SK-N-SH (cell line): ENCODE measurements around the gene LRIG1. TPM values are rescaled to one million over a fixed set of nuclear protein-coding genes. Genes with fewer than 3 reads are reported as not detected.
A peak's percentile ranks its signal among the peaks of the same experiment; 100 is the strongest.

Experiments used
- CTCF ChIA-PET: fragments of 300-600, 350-600 bp; formaldehyde crosslinking; extraction: SDS; loops from one replicate; lab custom pipeline; 2021; lab: Yijun Ruan, JAX
- POLR2A ChIA-PET: fragments of 350-600 bp; sonication (Branson Sonifier 250); formaldehyde crosslinking; extraction: SDS; loops from one replicate; lab custom pipeline; 2020; ENCODE audit warnings: antibody characterized with exemption, inconsistent platforms; lab: Yijun Ruan, JAX
- DNase-seq: peaks from one replicate; pipeline ENCODE4 v3.0.0; 2012
- H2AFZ ChIP-seq: fragments of 200-600 bp; sonication (generic); 2 replicates; pipeline ENCODE4 v1.8.1; 2016; ENCODE audit warnings: antibody characterized with exemption, mild to moderate bottlenecking, low read depth
- H3F3A ChIP-seq: fragments of 200-600 bp; sonication (generic); replicated peaks from 2 replicates; pipeline ENCODE3; 2016; ENCODE audit warnings: antibody characterized with exemption, mild to moderate bottlenecking; ENCODE audit not compliant: insufficient read depth
- H3K27ac ChIP-seq, 2 experiments: fragments of 200-500 bp in 1 of 2; fragments of 200-600 bp in 1 of 2; sonication (Bioruptor generic) in 1 of 2; sonication (generic), shearing (Covaris generic) in 1 of 2; 2 replicates each; pipeline versions ENCODE4 v1.5.1 to v1.6.1; 2014 to 2016; ENCODE audit warnings: low read depth in 2 of 2, inconsistent platforms in 1 of 2, low read length in 1 of 2, mild to moderate bottlenecking in 1 of 2, mixed read lengths in 1 of 2
- H3K27me3 ChIP-seq: fragments of 200-600 bp; sonication (generic), shearing (Covaris generic); 2 replicates; pipeline ENCODE4 v1.6.1; 2016; ENCODE audit warnings: mixed run types; ENCODE audit not compliant: insufficient read depth
- H3K36me3 ChIP-seq, 2 experiments: fragments of 200-500 bp in 1 of 2; fragments of 200-600 bp in 1 of 2; sonication (Bioruptor generic) in 1 of 2; sonication (generic) in 1 of 2; replicated peaks in 1 of 2; 2 replicates each; pipeline versions ENCODE3 to v1.5.1; 2014 to 2016; ENCODE audit warnings: low read length in 1 of 2, mild to moderate bottlenecking in 1 of 2; ENCODE audit not compliant: insufficient read depth in 2 of 2, control insufficient read depth in 1 of 2
- H3K4me1 ChIP-seq, 2 experiments: fragments of 200-500 bp in 1 of 2; fragments of 200-600 bp in 1 of 2; sonication (Bioruptor generic) in 1 of 2; sonication (generic), shearing (Covaris generic) in 1 of 2; 2 replicates each; pipeline versions ENCODE4 v1.5.1 to v1.6.1; 2014 to 2016; ENCODE audit warnings: low read depth in 1 of 2, low read length in 1 of 2, mixed run types in 1 of 2; ENCODE audit not compliant: insufficient read depth in 2 of 2, control insufficient read depth in 1 of 2
- H3K4me2 ChIP-seq: fragments of 200-600 bp; sonication (generic), shearing (Covaris generic); 2 replicates; pipeline ENCODE4 v1.6.1; 2017; ENCODE audit warnings: mixed run types
- H3K4me3 ChIP-seq, 2 experiments: fragments of 200-500 bp in 1 of 2; fragments of 200-600 bp in 1 of 2; sonication (Bioruptor generic) in 1 of 2; sonication (generic), shearing (Covaris generic) in 1 of 2; 2 replicates each; pipeline versions ENCODE4 v1.5.1 to v1.8.1; 2014 to 2016; ENCODE audit warnings: low read depth in 2 of 2, inconsistent platforms in 1 of 2, low read length in 1 of 2, mild to moderate bottlenecking in 1 of 2, mixed read lengths in 1 of 2, moderate library complexity in 1 of 2
- H3K79me2 ChIP-seq: fragments of 200-600 bp; sonication (generic); 2 replicates; pipeline ENCODE4 v1.8.1; 2017; ENCODE audit warnings: mild to moderate bottlenecking; ENCODE audit not compliant: insufficient read depth
- H3K9ac ChIP-seq: fragments of 200-600 bp; sonication (generic); 2 replicates; pipeline ENCODE4 v1.6.1; 2017; ENCODE audit warnings: mixed run types
- H3K9me2 ChIP-seq: fragments of 200-600 bp; sonication (generic); 2 replicates; pipeline ENCODE4 v1.6.1; 2017; ENCODE audit warnings: mixed run types
- H3K9me3 ChIP-seq: fragments of 200-600 bp; sonication (generic); 2 replicates; pipeline ENCODE4 v1.6.1; 2017; ENCODE audit warnings: mixed run types, mild to moderate bottlenecking, moderate library complexity
- H4K20me1 ChIP-seq: fragments of 200-600 bp; sonication (generic); 2 replicates; pipeline ENCODE4 v1.6.1; 2017; ENCODE audit warnings: mild to moderate bottlenecking, mixed run types; ENCODE audit not compliant: insufficient read depth
- EP300 ChIP-seq, 2 experiments: IDR thresholded peaks; 2 replicates each; pipeline versions ENCODE4 v1.4.0 to v1.6.1; 2012; ENCODE audit warnings: borderline replicate concordance in 1 of 2, low read depth in 1 of 2, low read length in 1 of 2
- GABPA ChIP-seq: IDR thresholded peaks from 2 replicates; pipeline ENCODE4 v1.4.0; 2012; ENCODE audit warnings: low read depth, mild to moderate bottlenecking
- GATA2 ChIP-seq: sonication (generic); formaldehyde crosslinking; IDR thresholded peaks from 2 replicates; pipeline ENCODE4 v1.5.0; 2020; ENCODE audit warnings: mild to moderate bottlenecking, missing genetic modification reagents
- JUND ChIP-seq: IDR thresholded peaks from 2 replicates; pipeline ENCODE4 v1.4.0; 2012
- MEF2A ChIP-seq: IDR thresholded peaks from 2 replicates; pipeline ENCODE4 v1.4.0; 2012; ENCODE audit warnings: low read depth, borderline replicate concordance
- MXI1 ChIP-seq: IDR thresholded peaks from 2 replicates; pipeline ENCODE4 v1.6.1; 2012; ENCODE audit warnings: mild to moderate bottlenecking, low read depth, low read length, improper control_type of control experiment
- RCOR1 ChIP-seq: fragments of 150-350 bp; IDR thresholded peaks from 2 replicates; pipeline ENCODE4 v1.6.1; 2017; ENCODE audit warnings: antibody characterized with exemption, low read length
- SIN3A ChIP-seq: IDR thresholded peaks from 2 replicates; pipeline ENCODE4 v1.6.1; 2012; ENCODE audit warnings: low read depth, mild to moderate bottlenecking, low read length, moderate library complexity, borderline replicate concordance
- TAF1 ChIP-seq: IDR thresholded peaks from 2 replicates; pipeline ENCODE4 v1.6.1; 2012; ENCODE audit warnings: low read depth, mild to moderate bottlenecking, low read length, moderate library complexity, borderline replicate concordance
- TCF12 ChIP-seq: IDR thresholded peaks from 2 replicates; pipeline ENCODE4 v1.4.0; 2012
- WGBS: methylation state at CpG from one replicate; pipeline ENCODE4 v1.1.6; 2017; ENCODE audit warnings: low lambda C conversion rate; 5-methylcytosine and 5-hydroxymethylcytosine counted together
- polyA plus RNA-seq, 3 experiments: library from polyadenylated mRNA; depleted of rRNA; stranded (reverse); fragments of >200 nt; gene quantifications; 2 replicates each; pipeline ENCODE4 v1.2.3, GENCODE V29; 2012
- TF ChIP-seq, protein P1 (sequence below): IDR thresholded peaks from 2 replicates; pipeline ENCODE4 v1.4.0; 2012; ENCODE audit warnings: low read depth
- TF ChIP-seq, protein P2 (sequence below): fragments of 150-350 bp; IDR thresholded peaks from 2 replicates; pipeline ENCODE4 v1.6.1; 2016; ENCODE audit warnings: mild to moderate bottlenecking, low read depth, low read length
- TF ChIP-seq, protein P3 (sequence below): IDR thresholded peaks from 2 replicates; pipeline ENCODE4 v1.4.0; 2012; ENCODE audit warnings: low read depth, borderline replicate concordance
- TF ChIP-seq, protein P4 (sequence below): IDR thresholded peaks from 2 replicates; pipeline ENCODE4 v1.4.0; 2012; ENCODE audit warnings: low read depth, borderline replicate concordance

The LRIG1 gene
- polyA plus RNA-seq, 1 of the 3 experiments (the other 2 are of a cell fraction) = 1.7 TPM

DNA sequence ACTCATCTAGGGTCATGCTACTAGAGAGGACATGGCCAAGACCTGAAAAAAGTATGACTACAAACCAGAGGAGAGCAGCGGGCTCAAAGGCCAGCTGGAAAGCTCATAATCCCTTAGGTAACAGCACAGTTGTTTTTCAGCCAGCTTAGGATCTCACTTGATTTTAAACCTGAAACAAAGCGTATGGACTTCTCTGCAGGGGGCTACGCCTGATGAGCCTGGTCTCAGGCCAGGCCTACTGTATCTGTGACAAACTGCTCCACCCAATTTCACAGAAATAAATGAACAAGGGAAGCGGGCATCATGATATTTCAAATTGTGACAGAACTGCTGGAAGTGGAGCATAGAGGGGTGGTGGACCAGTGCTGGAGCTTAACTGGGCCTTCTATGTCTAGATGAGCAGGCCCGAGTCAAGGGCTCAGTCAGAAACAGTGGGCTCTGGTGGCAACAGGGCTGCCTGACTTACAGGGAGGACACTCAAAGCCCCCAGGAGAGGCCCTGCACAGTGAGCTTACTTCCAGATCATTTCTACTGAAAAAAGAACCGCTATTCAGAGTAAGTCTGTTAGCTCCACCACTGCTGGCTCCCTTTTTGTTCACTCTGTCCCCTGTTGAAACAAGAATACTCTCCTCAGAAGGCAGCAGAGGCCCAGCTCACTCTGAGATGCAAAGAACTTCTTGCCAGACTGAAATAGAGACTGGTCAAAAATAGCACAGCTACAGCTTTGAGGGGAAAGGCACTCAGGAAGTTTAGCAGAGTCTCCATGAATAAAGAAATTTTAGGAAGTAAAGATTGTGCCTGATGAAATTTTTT lies 47.0 kb downstream of the LRIG1 start:
- no peak overlapping the region for H3K4me2 ChIP-seq
- H3K79me2 ChIP-seq = no peaks in the 10 kb centered on the region
- TF ChIP-seq, protein P1, sequence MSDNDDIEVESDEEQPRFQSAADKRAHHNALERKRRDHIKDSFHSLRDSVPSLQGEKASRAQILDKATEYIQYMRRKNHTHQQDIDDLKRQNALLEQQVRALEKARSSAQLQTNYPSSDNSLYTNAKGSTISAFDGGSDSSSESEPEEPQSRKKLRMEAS = no peak
- TF ChIP-seq, protein P2, sequence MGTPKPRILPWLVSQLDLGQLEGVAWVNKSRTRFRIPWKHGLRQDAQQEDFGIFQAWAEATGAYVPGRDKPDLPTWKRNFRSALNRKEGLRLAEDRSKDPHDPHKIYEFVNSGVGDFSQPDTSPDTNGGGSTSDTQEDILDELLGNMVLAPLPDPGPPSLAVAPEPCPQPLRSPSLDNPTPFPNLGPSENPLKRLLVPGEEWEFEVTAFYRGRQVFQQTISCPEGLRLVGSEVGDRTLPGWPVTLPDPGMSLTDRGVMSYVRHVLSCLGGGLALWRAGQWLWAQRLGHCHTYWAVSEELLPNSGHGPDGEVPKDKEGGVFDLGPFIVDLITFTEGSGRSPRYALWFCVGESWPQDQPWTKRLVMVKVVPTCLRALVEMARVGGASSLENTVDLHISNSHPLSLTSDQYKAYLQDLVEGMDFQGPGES = no peak
- TF ChIP-seq SIN3A (no peak), MXI1 (no peak), TAF1 (no peak), JUND (no peak), GATA2 (CRISPR knock-in tag) (no peak), MEF2A (no peak)
- H3K36me3 ChIP-seq = no peaks in the 10 kb centered on the region
- no peaks in the 10 kb centered on the region for H3K9me2 ChIP-seq
- no peaks in the 10 kb centered on the region for H4K20me1 ChIP-seq
- 88% methylated on average over 6 of the region's 6 CpGs for WGBS
- CTCF ChIA-PET = interaction anchor here (0.7 to 1.5 kb wide), 4 partner anchors 13 to 119 kb away, joined by 3 to 4 read pairs (median 4); no protein-coding TSS in a partner anchor
- no peaks in the 10 kb centered on the region for H3K27me3 ChIP-seq
- no peak overlapping the region for H3K9ac ChIP-seq
- no peak overlapping the region for H2AFZ ChIP-seq
- no peak overlapping the region for H3K4me3 ChIP-seq
- POLR2A ChIA-PET = no interaction called here
- H3K9me3 ChIP-seq = no peaks in the 10 kb centered on the region
- H3K27ac ChIP-seq = no peak overlapping the region
- no peaks in the 10 kb centered on the region for H3F3A ChIP-seq
- DNase-seq = no peak
- H3K4me1 ChIP-seq = peaks cover 0 to 28% of the 10 kb centered on the region in 2 experiments; a peak in 2 of 4 replicates

DNA sequence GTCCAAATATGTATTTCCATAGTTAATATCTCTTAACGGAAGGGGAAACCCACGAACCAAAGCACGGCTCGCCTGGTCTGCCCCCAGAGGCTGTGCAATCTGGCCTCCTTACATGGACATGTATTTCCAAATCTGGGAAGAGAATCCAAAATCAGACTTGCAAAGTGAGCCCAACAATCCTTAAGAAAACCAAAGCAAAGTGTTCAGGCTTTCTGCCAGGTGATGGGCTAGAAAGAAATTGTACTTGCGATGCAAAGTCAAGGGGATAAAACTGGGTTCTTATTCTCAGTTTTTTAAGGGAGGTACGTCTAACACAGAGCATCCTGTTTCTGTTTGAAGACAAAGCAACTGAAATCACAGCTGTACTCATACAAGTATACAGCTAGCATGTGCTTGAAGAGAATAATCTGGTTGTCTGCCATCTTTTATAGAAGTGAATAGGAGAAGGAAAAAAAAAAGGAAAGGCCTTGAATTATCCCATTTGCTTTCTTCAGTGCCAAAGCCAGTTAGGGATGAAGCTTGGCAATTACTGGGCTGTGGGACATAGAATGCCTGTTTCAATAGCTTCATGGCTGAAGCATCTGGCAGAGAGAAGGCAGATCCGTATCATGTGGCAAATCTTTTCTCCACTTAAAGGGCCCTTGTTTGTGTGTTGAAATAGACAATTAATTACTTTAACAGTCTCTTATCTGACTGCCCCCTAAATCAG lies 48.4 kb downstream of the LRIG1 start:
- Histone ChIP-seq H3K27me3 (no peaks in the 10 kb centered on the region), H2AFZ (no peak overlapping the region), H3K4me2 (no peak overlapping the region), H3K9me2 (no peaks in the 10 kb centered on the region), H4K20me1 (no peaks in the 10 kb centered on the region), H3K27ac (peak overlapping the region in 1 of 2 experiments; percentile 11; a peak in 1 of 4 replicates), H3K9me3 (no peaks in the 10 kb centered on the region), H3K4me1 (peaks cover 0 to 29% of the 10 kb centered on the region in 2 experiments; a peak in 2 of 4 replicates), H3F3A (no peaks in the 10 kb centered on the region), H3K36me3 (no peaks in the 10 kb centered on the region), H3K9ac (no peak overlapping the region), H3K79me2 (no peaks in the 10 kb centered on the region), H3K4me3 (no peak overlapping the region)
- 86% methylated on average over 7 of the region's 7 CpGs for WGBS
- ChIA-PET CTCF (interaction anchor here (0.6 to 1.8 kb wide), 5 partner anchors 10 to 386 kb away, joined by 3 to 4 read pairs (median 4); no protein-coding TSS in a partner anchor), POLR2A (interaction anchor here (0.6 kb wide), 2 partner anchors 8 to 9 kb away, joined by 3 read pairs; no protein-coding TSS in a partner anchor)
- DNase-seq = peak; percentile 62
- no peak for TF ChIP-seq GABPA
- TF ChIP-seq EP300 (IDR thresholded peaks at IDR 0.05; ENCODE audit: borderline replicate concordance in 1 of 2, low read depth in 1 of 2, low read length in 1 of 2) = peak in 1 of 2 experiments; percentile 47; a peak in 1 of 4 replicates
- TF ChIP-seq, protein P3, sequence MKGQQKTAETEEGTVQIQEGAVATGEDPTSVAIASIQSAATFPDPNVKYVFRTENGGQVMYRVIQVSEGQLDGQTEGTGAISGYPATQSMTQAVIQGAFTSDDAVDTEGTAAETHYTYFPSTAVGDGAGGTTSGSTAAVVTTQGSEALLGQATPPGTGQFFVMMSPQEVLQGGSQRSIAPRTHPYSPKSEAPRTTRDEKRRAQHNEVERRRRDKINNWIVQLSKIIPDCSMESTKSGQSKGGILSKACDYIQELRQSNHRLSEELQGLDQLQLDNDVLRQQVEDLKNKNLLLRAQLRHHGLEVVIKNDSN = no peak
- peak; percentile 19; the same call in 1 of the 2 replicates for TF ChIP-seq TCF12
- TF ChIP-seq, protein P4, sequence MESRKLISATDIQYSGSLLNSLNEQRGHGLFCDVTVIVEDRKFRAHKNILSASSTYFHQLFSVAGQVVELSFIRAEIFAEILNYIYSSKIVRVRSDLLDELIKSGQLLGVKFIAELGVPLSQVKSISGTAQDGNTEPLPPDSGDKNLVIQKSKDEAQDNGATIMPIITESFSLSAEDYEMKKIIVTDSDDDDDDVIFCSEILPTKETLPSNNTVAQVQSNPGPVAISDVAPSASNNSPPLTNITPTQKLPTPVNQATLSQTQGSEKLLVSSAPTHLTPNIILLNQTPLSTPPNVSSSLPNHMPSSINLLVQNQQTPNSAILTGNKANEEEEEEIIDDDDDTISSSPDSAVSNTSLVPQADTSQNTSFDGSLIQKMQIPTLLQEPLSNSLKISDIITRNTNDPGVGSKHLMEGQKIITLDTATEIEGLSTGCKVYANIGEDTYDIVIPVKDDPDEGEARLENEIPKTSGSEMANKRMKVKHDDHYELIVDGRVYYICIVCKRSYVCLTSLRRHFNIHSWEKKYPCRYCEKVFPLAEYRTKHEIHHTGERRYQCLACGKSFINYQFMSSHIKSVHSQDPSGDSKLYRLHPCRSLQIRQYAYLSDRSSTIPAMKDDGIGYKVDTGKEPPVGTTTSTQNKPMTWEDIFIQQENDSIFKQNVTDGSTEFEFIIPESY = no peak
- TF ChIP-seq GATA2 (CRISPR knock-in tag) = peak; percentile 80
- TF ChIP-seq RCOR1 = peak; percentile 51; the same call in 1 of the 2 replicates
- TF ChIP-seq, protein P2 = no peak
